Vagina (tissue), 2 donors: ENCODE measurements around the gene NUMB.

Experiments
- CTCF ChIP-seq, 3 experiments: fragments of 450-650 bp in 2 of 3; fragments of 200-600 bp in 1 of 3; sonication (generic) in 1 of 3; IDR thresholded peaks; one replicate each; pipeline ENCODE4 v1.5.1; 2017 to 2019; ENCODE audit warnings: antibody characterized with exemption in 3 of 3, mild to moderate bottlenecking in 2 of 3, moderate library complexity in 2 of 3
- POLR2A ChIP-seq, 2 donors: fragments of 450-650 bp; IDR thresholded peaks; one replicate each; pipeline ENCODE4 v1.6.1; 2017; ENCODE audit warnings: antibody characterized with exemption in 2 of 2, mild to moderate bottlenecking in 2 of 2, moderate library complexity in 2 of 2
- POLR2AphosphoS5 ChIP-seq, 2 donors: sonication (generic); formaldehyde crosslinking; IDR thresholded peaks; one replicate each; pipeline ENCODE4 v1.9.0; 2017; ENCODE audit warnings: antibody characterized with exemption in 2 of 2, mild to moderate bottlenecking in 2 of 2, low read depth in 1 of 2; ENCODE audit not compliant: insufficient read depth in 1 of 2

GRCh38 chr14:73263606-73264005, 194.7 kb downstream of the NUMB start:
- no peak for TF ChIP-seq POLR2A (IDR thresholded peaks at IDR 0.05)
- no peak for TF ChIP-seq CTCF (IDR thresholded peaks at IDR 0.05)
- TF ChIP-seq POLR2AphosphoS5 (IDR thresholded peaks at IDR 0.05; ENCODE audit: insufficient read depth in 1 of 2, low read depth in 1 of 2): no peak
